Left kidney (tissue), 2 donors: ENCODE measurements around the gene KLHDC2. TPM values are rescaled to one million over a fixed set of nuclear protein-coding genes. Genes with fewer than 3 reads are reported as not detected.
"Not testable (repeated sequence)": the region's sequence is repeated elsewhere in the genome, so short reads cannot be mapped to it uniquely, and the experiment has no call there.

Source experiments
- DNase-seq: peaks from one replicate; pipeline ENCODE4 v3.0.0-alpha.2; 2013
- polyA plus RNA-seq: library from polyadenylated mRNA; unstranded; fragments of 120-200 nt; gene quantifications from one replicate; pipeline ENCODE4 v1.2.1, GENCODE V29; 2013; ENCODE audit not compliant: insufficient read length

Gene KLHDC2
- polyA plus RNA-seq, 1 donor, result 174 TPM

GRCh38 chr14:49774106-49774505 is 6.2 kb downstream of the KLHDC2 start:
- no peak for DNase-seq

GRCh38 chr14:49778421-49778820 is 10.5 kb downstream of the KLHDC2 start:
- DNase-seq, result no peak

- not testable (repeated sequence) for DNase-seq
Measured at GRCh38 chr14:49781040-49781439, 13.1 kb downstream of the KLHDC2 start.

DNA sequence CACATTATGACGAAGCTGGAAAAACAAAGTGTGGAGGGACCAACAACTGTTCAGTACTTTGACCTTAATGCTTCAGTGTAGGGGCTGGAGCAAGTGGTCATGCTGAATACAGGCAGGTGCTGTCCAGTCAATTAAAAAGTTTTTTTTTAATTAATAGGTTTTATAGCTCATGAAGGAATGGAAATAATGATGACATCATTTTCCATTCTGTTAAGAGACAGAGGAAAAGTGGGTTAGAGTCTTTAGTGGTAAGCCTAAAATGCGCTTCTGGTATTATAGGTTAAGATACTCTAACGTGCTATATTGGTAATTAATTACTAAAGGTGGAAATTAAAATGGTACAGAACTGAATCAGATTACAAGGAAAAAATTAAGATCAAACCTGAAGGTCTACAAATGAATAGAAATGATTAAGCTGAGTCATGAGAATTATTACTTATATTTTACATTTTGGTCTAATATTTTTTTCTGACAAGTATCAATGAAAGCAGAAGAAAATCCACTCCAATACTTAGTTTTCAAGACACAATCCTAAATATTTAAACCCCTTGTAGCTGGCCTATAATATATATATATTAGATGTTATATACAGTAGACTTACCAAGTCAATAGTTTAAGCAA is 15.6 kb downstream of the KLHDC2 start:
- DNase-seq, result no peak

DNA sequence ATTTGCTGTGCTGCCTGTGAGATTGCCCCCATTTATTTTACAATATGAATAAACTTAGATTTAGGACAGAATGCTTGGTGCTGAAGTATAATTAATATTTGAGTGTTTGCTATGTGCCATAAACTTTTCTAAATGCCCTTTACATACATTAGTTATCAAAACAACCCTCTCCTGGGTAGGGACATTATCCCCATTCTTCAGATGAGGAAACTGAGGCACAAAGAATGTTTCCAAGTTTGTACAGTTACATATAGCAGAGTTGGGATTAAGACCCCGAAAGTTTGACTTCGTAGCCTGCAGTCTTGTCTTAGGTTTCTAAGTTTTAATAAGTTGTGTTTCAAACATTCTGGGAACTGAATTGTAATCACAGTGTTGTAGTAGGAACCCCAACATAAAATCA is 18.4 kb downstream of the KLHDC2 start:
- DNase-seq, result no peak

DNA sequence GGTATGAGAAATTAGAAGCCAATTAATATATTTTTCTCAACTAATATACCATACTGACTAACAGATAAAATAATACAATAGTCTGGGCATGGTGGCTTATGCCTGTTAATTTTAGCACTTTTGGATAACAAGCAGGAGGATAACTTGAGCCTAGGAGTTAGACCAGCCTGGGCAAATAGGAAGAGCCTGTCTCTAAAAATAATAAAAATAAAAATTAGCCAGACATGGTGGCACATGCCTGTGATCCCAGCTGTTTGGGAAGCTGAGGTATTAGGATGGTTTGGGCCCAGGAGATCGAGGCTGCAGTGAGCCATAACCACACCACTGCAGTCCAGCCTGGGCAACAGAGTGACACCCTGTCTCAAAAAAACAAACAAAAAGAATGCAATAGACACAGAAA is 24.7 kb downstream of the KLHDC2 start:
- DNase-seq, result no peak

DNA sequence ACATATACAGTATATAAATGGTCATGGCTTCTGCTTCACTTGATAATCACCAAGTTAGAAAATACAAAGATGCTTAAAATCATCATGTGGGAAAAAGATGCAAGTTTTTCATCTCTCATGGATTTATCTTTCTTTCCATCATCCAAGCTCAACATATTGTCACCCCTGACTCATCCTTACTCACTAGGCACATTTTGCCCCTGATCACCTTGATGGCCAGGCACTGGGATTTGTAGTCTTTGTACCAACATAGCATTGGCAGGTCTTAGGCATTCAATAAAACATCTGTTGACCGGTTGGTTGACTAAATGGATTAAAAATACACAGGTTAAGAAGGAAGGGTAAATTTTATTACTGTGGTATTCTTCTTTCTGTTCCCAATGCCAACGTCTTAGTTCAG is 28.1 kb downstream of the KLHDC2 start:
- no peak for DNase-seq

DNA sequence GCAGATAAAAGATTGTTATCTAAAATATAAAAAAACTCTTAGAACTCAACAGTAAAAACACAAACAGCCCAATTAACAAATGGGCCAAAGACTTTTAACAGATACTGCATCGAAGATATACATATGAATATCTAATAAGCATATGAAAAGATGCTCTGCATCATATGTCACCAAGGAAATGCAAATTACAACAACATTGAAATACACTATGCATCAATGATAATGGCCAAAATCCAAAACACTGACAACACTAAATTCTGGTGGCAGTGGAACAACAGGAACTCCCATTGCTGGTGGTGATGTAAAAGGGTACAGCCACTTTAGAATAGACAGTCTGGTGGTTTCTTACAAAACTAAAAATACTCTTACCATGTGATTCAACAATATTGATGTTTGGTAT is 40.8 kb downstream of the KLHDC2 start:
- DNase-seq, result no peak

DNA sequence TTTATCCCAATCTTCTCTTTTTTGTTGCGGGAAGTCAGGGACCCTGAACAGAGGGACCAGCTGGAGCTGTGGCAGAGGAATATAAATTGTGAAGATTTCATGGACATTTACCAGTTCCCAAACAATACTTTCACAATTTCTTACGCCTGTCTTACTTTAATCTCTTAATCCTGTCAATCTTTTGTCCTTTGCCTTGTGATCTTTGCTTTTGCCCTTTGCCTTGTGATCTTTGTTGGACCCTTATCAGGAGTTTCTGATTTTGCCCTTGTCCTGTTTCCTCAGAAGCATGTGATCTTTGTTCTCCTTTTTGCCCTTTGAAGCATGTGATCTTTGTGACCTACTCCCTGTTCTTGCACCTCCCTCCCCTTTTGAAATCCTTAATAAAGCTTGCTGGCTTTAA is 48.2 kb downstream of the KLHDC2 start:
- not testable (repeated sequence) for DNase-seq

GRCh38 chr14:49816844-49817243 is 48.9 kb downstream of the KLHDC2 start:
- no peak for DNase-seq

- no peak for DNase-seq
Measured at GRCh38 chr14:49820176-49820575, 52.2 kb downstream of the KLHDC2 start.

DNA sequence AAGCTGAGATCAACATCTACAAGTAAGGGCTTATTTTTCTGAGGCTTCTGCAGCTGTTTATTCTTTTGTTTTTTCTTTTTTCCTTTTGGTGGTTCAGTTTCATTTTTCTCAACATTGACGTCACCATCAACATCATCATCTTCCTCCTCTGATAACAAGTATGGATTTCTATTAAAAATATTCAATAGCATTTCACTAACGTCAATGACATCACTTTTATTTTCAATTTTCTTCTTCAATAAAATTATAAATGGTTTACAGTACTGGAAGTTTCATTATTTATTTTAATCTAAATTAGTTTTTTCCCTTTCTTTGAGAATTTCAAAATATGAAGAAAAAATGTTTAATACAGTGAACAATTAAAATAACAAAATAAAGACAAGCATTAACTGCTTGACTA is 60.7 kb downstream of the KLHDC2 start:
- DNase-seq, result no peak

Other genes starting within 250 kb of the KLHDC2 start
- gene RPS29, start 181.8 kb upstream of the KLHDC2 start, polyA plus RNA-seq, result 1,314 TPM
- gene LRR1, start 169.2 kb upstream of the KLHDC2 start, polyA plus RNA-seq, result 17.5 TPM
- 196 TPM for gene RPL36AL, start 147.5 kb upstream of the KLHDC2 start, polyA plus RNA-seq
- 4.4 TPM for gene MGAT2, start 147.4 kb upstream of the KLHDC2 start, polyA plus RNA-seq
- 17.5 TPM for gene DNAAF2, start 132.9 kb upstream of the KLHDC2 start, polyA plus RNA-seq
- gene POLE2, start 79.9 kb upstream of the KLHDC2 start, polyA plus RNA-seq, result 34.7 TPM
- 7.5 TPM for gene KLHDC1, start 75.0 kb upstream of the KLHDC2 start, polyA plus RNA-seq
- 97.8 TPM for gene NEMF, start 84.6 kb downstream of the KLHDC2 start, polyA plus RNA-seq
- gene ARF6, start 124.9 kb downstream of the KLHDC2 start, polyA plus RNA-seq, result 83.4 TPM